Measurements from ENCODE around the gene UBXN10. TPM values are rescaled to one million over a fixed set of nuclear protein-coding genes. Genes with fewer than 3 reads are reported as not detected.
"Not testable (repeated sequence)": the region's sequence is repeated elsewhere in the genome, so short reads cannot be mapped to it uniquely, and the experiment has no call there.

Gene UBXN10
- total RNA-seq, 6 experiments from 2014 or later, result not detected

GRCh38 chr1:20228314-20228825, 42.5 kb downstream of the UBXN10 start:
- no peak overlapping the region for H3K4me3 Mint-ChIP-seq
- H3K27ac Mint-ChIP-seq, result no peak overlapping the region
- H3K27me3 Mint-ChIP-seq (ENCODE audit: insufficient read depth), result peaks cover 52% of the 10 kb centered on the region
- no peaks in the 10 kb centered on the region for H3K9me3 Mint-ChIP-seq
- no peak for TF ChIP-seq CTCF (IDR thresholded peaks at IDR 0.05)
- DNase-seq, result no peak
- no peaks in the 10 kb centered on the region for H3K36me3 Mint-ChIP-seq (ENCODE audit: low read depth)
- no peaks in the 10 kb centered on the region for H3K4me1 Mint-ChIP-seq (ENCODE audit: low read depth)

GRCh38 chr1:20229171-20229570, 43.3 kb downstream of the UBXN10 start:
- peaks cover 46% of the 10 kb centered on the region for H3K27me3 Mint-ChIP-seq (ENCODE audit: insufficient read depth)
- H3K9me3 Mint-ChIP-seq, result no peaks in the 10 kb centered on the region
- H3K36me3 Mint-ChIP-seq (ENCODE audit: low read depth), result no peaks in the 10 kb centered on the region
- H3K4me1 Mint-ChIP-seq (ENCODE audit: low read depth), result no peaks in the 10 kb centered on the region
- TF ChIP-seq CTCF (IDR thresholded peaks at IDR 0.05), result no peak
- no peak overlapping the region for H3K4me3 Mint-ChIP-seq
- no peak overlapping the region for H3K27ac Mint-ChIP-seq
- DNase-seq, result no peak

GRCh38 chr1:20232564-20232963, 46.7 kb downstream of the UBXN10 start:
- not testable (repeated sequence) for H3K4me3 Mint-ChIP-seq; DNase-seq; H3K27ac Mint-ChIP-seq; H3K4me1 Mint-ChIP-seq (ENCODE audit: low read depth); H3K36me3 Mint-ChIP-seq (ENCODE audit: low read depth); H3K9me3 Mint-ChIP-seq
- peaks cover 45% of the 10 kb centered on the region for H3K27me3 Mint-ChIP-seq (ENCODE audit: insufficient read depth)

- no peak overlapping the region for H3K27ac Mint-ChIP-seq
- no peaks in the 10 kb centered on the region for H3K36me3 Mint-ChIP-seq (ENCODE audit: low read depth)
- H3K9me3 Mint-ChIP-seq, result no peaks in the 10 kb centered on the region
- peaks cover 38% of the 10 kb centered on the region for H3K27me3 Mint-ChIP-seq (ENCODE audit: insufficient read depth)
- peak; percentile 70 for TF ChIP-seq CTCF (IDR thresholded peaks at IDR 0.05)
- no peak overlapping the region for H3K4me3 Mint-ChIP-seq
- peak; percentile 2 for DNase-seq
- no peaks in the 10 kb centered on the region for H3K4me1 Mint-ChIP-seq (ENCODE audit: low read depth)
Observed at GRCh38 chr1:20233394-20233793, 47.5 kb downstream of the UBXN10 start.

- Mint-ChIP-seq H3K27ac (no peak overlapping the region), H3K4me3 (no peak overlapping the region), H3K4me1 (ENCODE audit: low read depth) (no peaks in the 10 kb centered on the region), H3K36me3 (ENCODE audit: low read depth) (no peaks in the 10 kb centered on the region), H3K9me3 (no peaks in the 10 kb centered on the region), H3K27me3 (ENCODE audit: insufficient read depth) (peaks cover 34% of the 10 kb centered on the region)
- no peak for DNase-seq
- no peak for TF ChIP-seq CTCF (IDR thresholded peaks at IDR 0.05)
Observed at GRCh38 chr1:20233866-20234265, 48.0 kb downstream of the UBXN10 start.

- Mint-ChIP-seq H3K27me3 (ENCODE audit: insufficient read depth) (peaks cover 28% of the 10 kb centered on the region), H3K9me3 (no peaks in the 10 kb centered on the region), H3K27ac (no peak overlapping the region), H3K4me1 (ENCODE audit: low read depth) (no peaks in the 10 kb centered on the region), H3K36me3 (ENCODE audit: low read depth) (no peaks in the 10 kb centered on the region), H3K4me3 (no peak overlapping the region)
- no peak for DNase-seq
- no peak for TF ChIP-seq CTCF (IDR thresholded peaks at IDR 0.05)
Observed at GRCh38 chr1:20234788-20235535, 49.1 kb downstream of the UBXN10 start.

Measured in HFFc6 (cell line).